Measurements from ENCODE around the gene BEAN1. TPM values are rescaled to one million over a fixed set of nuclear protein-coding genes. Genes with fewer than 3 reads are reported as not detected.
A peak's percentile ranks its signal among the peaks of the same experiment; 100 is the strongest.

Gene BEAN1
- total and polyA plus RNA-seq, 12 donors = 0.26 to 9.6 (median 2.0) TPM

DNA sequence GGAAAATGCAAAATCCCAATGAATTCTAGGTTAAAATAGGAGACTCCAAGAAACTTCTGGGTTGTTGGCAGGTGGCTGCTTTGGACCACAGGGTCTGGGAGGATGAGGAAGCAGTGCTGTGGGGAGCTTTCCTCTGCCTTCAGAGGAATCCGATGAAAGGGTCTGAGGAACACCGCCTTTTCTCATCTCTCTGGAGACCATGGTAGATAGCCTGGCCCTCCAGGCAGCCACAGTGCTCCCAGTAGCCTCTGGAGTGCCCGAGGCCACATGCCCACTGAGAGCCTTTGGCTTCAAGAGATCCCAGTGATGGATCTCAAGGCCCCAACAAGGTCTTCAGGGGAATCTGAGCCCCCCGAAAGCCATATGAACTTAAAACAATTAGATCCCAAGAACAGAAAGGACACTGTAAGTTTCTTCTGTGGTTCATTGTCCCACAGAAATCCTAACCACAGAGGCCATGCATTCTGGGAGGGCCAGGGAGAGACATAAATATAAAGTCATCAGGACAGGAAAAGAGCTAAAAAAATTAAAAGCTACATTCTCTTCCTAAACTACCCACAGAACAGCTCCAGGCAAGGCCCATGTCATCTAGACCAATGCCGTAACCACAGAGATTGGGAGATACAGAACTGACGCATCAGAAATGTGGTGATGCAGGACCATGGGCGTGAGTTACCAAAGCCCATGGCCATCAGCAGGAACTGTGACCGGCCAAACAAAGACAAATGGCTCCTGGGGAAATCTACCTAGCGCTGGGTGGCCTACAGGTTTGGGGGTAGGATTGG is 98.5 kb downstream of the BEAN1 start:
- no peak for DNase-seq
- H3K4me1 ChIP-seq = peaks cover 0 to 68% (median 41%) of the 10 kb centered on the region in 9 donors
- H3K9me3 ChIP-seq = no peaks in the 10 kb centered on the region
- no peaks in the 10 kb centered on the region for H3K27me3 ChIP-seq
- H3K36me3 ChIP-seq = peaks cover 0 to 78% (median 25%) of the 10 kb centered on the region in 9 donors
- no peak overlapping the region for H3K4me3 ChIP-seq
- TF ChIP-seq, protein P1, sequence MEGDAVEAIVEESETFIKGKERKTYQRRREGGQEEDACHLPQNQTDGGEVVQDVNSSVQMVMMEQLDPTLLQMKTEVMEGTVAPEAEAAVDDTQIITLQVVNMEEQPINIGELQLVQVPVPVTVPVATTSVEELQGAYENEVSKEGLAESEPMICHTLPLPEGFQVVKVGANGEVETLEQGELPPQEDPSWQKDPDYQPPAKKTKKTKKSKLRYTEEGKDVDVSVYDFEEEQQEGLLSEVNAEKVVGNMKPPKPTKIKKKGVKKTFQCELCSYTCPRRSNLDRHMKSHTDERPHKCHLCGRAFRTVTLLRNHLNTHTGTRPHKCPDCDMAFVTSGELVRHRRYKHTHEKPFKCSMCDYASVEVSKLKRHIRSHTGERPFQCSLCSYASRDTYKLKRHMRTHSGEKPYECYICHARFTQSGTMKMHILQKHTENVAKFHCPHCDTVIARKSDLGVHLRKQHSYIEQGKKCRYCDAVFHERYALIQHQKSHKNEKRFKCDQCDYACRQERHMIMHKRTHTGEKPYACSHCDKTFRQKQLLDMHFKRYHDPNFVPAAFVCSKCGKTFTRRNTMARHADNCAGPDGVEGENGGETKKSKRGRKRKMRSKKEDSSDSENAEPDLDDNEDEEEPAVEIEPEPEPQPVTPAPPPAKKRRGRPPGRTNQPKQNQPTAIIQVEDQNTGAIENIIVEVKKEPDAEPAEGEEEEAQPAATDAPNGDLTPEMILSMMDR (IDR thresholded peaks at IDR 0.05) = no peak
- intact Hi-C loops (cut with DNase I) = no loop called here
- no peak for ATAC-seq
- 87 to 91% methylated on average over 9 of the region's 9 CpGs for WGBS, 2 donors
- H3K27ac ChIP-seq = peak overlapping the region in 5 of 10 donors; percentile 44 to 100 (median 97)

DNA sequence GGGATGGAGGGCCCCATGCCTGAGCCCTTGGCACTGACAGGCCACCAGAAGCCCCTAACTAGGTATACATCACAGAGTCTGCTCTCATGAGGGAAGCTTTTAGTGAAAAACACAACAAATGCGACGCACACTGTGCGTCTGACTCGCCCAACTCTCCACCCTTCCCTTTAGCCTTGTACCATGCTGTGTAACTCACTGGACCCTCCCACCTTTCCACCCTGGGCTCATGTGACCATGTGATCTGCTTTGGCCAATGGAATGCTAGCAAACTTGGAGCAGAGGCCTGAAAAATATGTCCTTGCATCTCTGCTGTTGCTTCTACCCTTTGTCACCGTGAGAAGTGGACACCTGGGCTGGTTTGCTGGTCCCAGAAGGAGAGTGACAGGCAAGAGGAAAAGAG is 101.2 kb downstream of the BEAN1 start:
- intact Hi-C loops (cut with DNase I) = no loop called here
- DNase-seq (no peak), ATAC-seq (no peak)
- TF ChIP-seq, protein P1 (IDR thresholded peaks at IDR 0.05) = no peak
- Histone ChIP-seq H3K36me3 (peaks cover 0 to 95% (median 34%) of the 10 kb centered on the region in 9 donors), H3K4me3 (no peak overlapping the region), H3K27ac (no peak overlapping the region), H3K4me1 (peaks cover 0 to 41% (median 14%) of the 10 kb centered on the region in 9 donors), H3K27me3 (no peaks in the 10 kb centered on the region), H3K9me3 (no peaks in the 10 kb centered on the region)
- WGBS, 2 donors = 96 to 99% methylated on average over 5 of the region's 5 CpGs

DNA sequence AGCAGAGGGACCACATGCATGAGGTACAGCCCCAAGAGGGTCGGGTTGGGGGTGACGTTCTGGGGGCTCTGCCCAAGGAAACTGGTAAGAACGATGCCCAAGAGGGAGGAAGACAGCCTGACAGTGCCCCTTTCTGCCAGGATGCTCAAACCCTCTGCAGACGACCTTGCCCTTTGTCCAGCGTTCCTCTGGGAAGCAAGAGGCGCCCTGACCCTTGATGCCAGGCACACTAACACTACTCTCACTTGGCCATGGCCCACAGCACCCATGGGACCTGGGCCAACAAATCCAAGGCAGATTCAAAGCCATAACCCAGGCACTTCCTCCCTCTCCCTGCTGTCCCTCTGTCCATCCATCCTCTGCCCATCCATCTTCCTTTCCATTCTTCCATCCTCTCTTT is 102.4 kb downstream of the BEAN1 start:
- no peak overlapping the region for H3K27ac ChIP-seq
- peaks cover 0 to 98% (median 34%) of the 10 kb centered on the region in 9 donors for H3K36me3 ChIP-seq
- no peaks in the 10 kb centered on the region for H3K9me3 ChIP-seq
- 84 to 90% methylated on average over 6 of the region's 6 CpGs for WGBS, 2 donors
- no peak overlapping the region for H3K4me3 ChIP-seq
- DNase-seq = no peak
- TF ChIP-seq, protein P1 (IDR thresholded peaks at IDR 0.05) = no peak
- intact Hi-C loops (cut with DNase I) = no loop called here
- no peak for ATAC-seq
- H3K4me1 ChIP-seq = peaks cover 0 to 29% (median 6%) of the 10 kb centered on the region in 9 donors
- no peaks in the 10 kb centered on the region for H3K27me3 ChIP-seq

Other genes with a start within 250 kb of the BEAN1 start
- 10 to 100 TPM; 40.3 to 81.2 (median 55.9) TPM for gene CDH5, start 60.6 kb upstream of the BEAN1 start, total RNA-seq
- gene CDH5, start 60.6 kb upstream of the BEAN1 start, polyA plus RNA-seq = 10 to 100 TPM; 39.4 to 53.9 TPM
- gene TK2, start 122.8 kb downstream of the BEAN1 start, total RNA-seq = 10 to 100 TPM; 16.0 to 26.0 (median 21.4) TPM
- gene TK2, start 122.8 kb downstream of the BEAN1 start, polyA plus RNA-seq = 10 to 100 TPM in 1 of 2 donors, 1 to 10 TPM in 1; 8.0 to 13.6 TPM
- 10 to 100 TPM in 3 of 10 donors, 1 to 10 TPM in 7; 1.6 to 19.9 (median 6.7) TPM for gene CKLF, start 125.3 kb downstream of the BEAN1 start, total RNA-seq
- 10 to 100 TPM in 1 of 2 donors, 1 to 10 TPM in 1; 6.8 to 24.1 TPM for gene CKLF, start 125.3 kb downstream of the BEAN1 start, polyA plus RNA-seq
- gene CMTM1, start 139.1 kb downstream of the BEAN1 start, total RNA-seq = 1 to 10 TPM in 5 of 10 donors, under 1 TPM in 5; 0.50 to 2.1 (median 0.98) TPM
- under 1 TPM in 1 of 2 donors, not detected in 1; 0.19 TPM for gene CMTM1, start 139.1 kb downstream of the BEAN1 start, polyA plus RNA-seq
- under 1 TPM in 4 of 10 donors, not detected in 6; 0.33 to 0.95 (median 0.63) TPM for gene CMTM2, start 152.2 kb downstream of the BEAN1 start, total RNA-seq
- not detected for gene CMTM2, start 152.2 kb downstream of the BEAN1 start, polyA plus RNA-seq
- 10 to 100 TPM in 3 of 10 donors, 1 to 10 TPM in 7; 6.6 to 19.9 (median 7.9) TPM for gene CMTM3, start 177.4 kb downstream of the BEAN1 start, total RNA-seq
- 10 to 100 TPM; 12.0 to 18.0 TPM for gene CMTM3, start 177.4 kb downstream of the BEAN1 start, polyA plus RNA-seq

Measured in heart right ventricle (tissue), 16 donors.